Activated naive CD8-positive, alpha-beta T cell treated with anti-CD3 and anti-CD28 coated beads, Interleukin-2, amount 10 ng/mL, durations not matched to agents 7 days and 5 days (primary cell): ENCODE data around the gene YKT6. TPM values are rescaled to one million over a fixed set of nuclear protein-coding genes. Genes with fewer than 3 reads are reported as not detected.

ENCODE experiments used
- ATAC-seq: fragments of 150-1000 bp; cut with Tn5 transposase; one replicate; pipeline ENCODE4 v1.10.0; 2021; ENCODE audit warnings: low read depth, moderate library complexity
- POLR2A ChIA-PET: fragments of 350-600 bp; sonication (Branson Sonifier 250); formaldehyde crosslinking; loops from one replicate; lab custom pipeline; 2021; ENCODE audit warnings: antibody characterized with exemption; lab: Charles Lee
- DNase-seq: peaks from one replicate; pipeline ENCODE4 v3.0.0; 2021
- H3K27ac Mint-ChIP-seq: one replicate; pipeline ENCODE4 v1.8.0; 2022; ENCODE audit warnings: mild to moderate bottlenecking, mixed read lengths
- H3K27me3 Mint-ChIP-seq: one replicate; pipeline ENCODE4 v1.8.0; 2022; ENCODE audit warnings: mild to moderate bottlenecking, moderate library complexity, mixed read lengths
- H3K36me3 Mint-ChIP-seq: one replicate; pipeline ENCODE4 v1.8.0; 2021; ENCODE audit warnings: mild to moderate bottlenecking, mixed read lengths
- H3K4me1 Mint-ChIP-seq: one replicate; pipeline ENCODE4 v1.8.0; 2021; ENCODE audit warnings: mixed read lengths
- H3K4me3 Mint-ChIP-seq: one replicate; pipeline ENCODE4 v1.8.0; 2022; ENCODE audit warnings: mild to moderate bottlenecking, moderate library complexity, mixed read lengths
- H3K9me3 Mint-ChIP-seq: one replicate; pipeline ENCODE4 v1.8.0; 2021; ENCODE audit warnings: mixed read lengths
- total RNA-seq, 2 experiments: library from RNA; stranded (reverse); gene quantifications; one replicate each; pipeline ENCODE4 v1.2.3, GENCODE V29; 2021

The YKT6 gene
- total RNA-seq, 2 experiments from 2014 or later: 58.9 to 62.4 TPM

GRCh38 chr7:44212018-44212417 is 11.2 kb downstream of the YKT6 start:
- peaks cover 11% of the 10 kb centered on the region for H3K4me1 Mint-ChIP-seq
- POLR2A ChIA-PET: interaction anchor here (1.9 kb wide), 1 partner anchor 11 kb away, joined by 5 read pairs; the partner anchor contains the start of gene YKT6

GRCh38 chr7:44212581-44213184 is 11.9 kb downstream of the YKT6 start:
- POLR2A ChIA-PET: interaction anchor here (1.9 kb wide), 1 partner anchor 11 kb away, joined by 5 read pairs; the partner anchor contains the start of gene YKT6
- no peak overlapping the region for H3K27ac Mint-ChIP-seq

More at GRCh38 chr7:44212018-44212417, 11.2 kb downstream of the YKT6 start:
- no peak overlapping the region for H3K27ac Mint-ChIP-seq
- ATAC-seq: no peak
- no peak for DNase-seq
- peaks cover 18% of the 10 kb centered on the region for H3K36me3 Mint-ChIP-seq
- H3K4me3 Mint-ChIP-seq: no peak overlapping the region
- no peaks in the 10 kb centered on the region for H3K27me3 Mint-ChIP-seq
- H3K9me3 Mint-ChIP-seq: no peaks in the 10 kb centered on the region

GRCh38 chr7:44213206-44213876 is 12.6 kb downstream of the YKT6 start:
- Mint-ChIP-seq H3K27ac (no peak overlapping the region), H3K27me3 (no peaks in the 10 kb centered on the region), H3K4me3 (no peak overlapping the region), H3K4me1 (peaks cover 11% of the 10 kb centered on the region), H3K36me3 (peaks cover 16% of the 10 kb centered on the region), H3K9me3 (no peaks in the 10 kb centered on the region)
- ATAC-seq (no peak), DNase-seq (no peak)
- POLR2A ChIA-PET: interaction anchor here (1.9 kb wide), 1 partner anchor 12 kb away, joined by 5 read pairs; the partner anchor contains the start of gene YKT6

More at GRCh38 chr7:44212581-44213184, 11.9 kb downstream of the YKT6 start:
- ATAC-seq (no peak), DNase-seq (no peak)
- no peaks in the 10 kb centered on the region for H3K27me3 Mint-ChIP-seq
- H3K9me3 Mint-ChIP-seq: no peaks in the 10 kb centered on the region
- peaks cover 18% of the 10 kb centered on the region for H3K36me3 Mint-ChIP-seq
- peaks cover 11% of the 10 kb centered on the region for H3K4me1 Mint-ChIP-seq
- no peak overlapping the region for H3K4me3 Mint-ChIP-seq

- peaks cover 13% of the 10 kb centered on the region for H3K36me3 Mint-ChIP-seq
- no peaks in the 10 kb centered on the region for H3K9me3 Mint-ChIP-seq
- H3K27ac Mint-ChIP-seq: peak overlapping the region; percentile 24
- POLR2A ChIA-PET: no interaction called here
- peaks cover 11% of the 10 kb centered on the region for H3K4me1 Mint-ChIP-seq
- no peak overlapping the region for H3K4me3 Mint-ChIP-seq
- no peaks in the 10 kb centered on the region for H3K27me3 Mint-ChIP-seq
- no peak for ATAC-seq
- DNase-seq: no peak
These were observed 13.2 kb downstream of the YKT6 start for GRCh38 chr7:44213877-44214388.

- peaks cover 10% of the 10 kb centered on the region for H3K36me3 Mint-ChIP-seq
- DNase-seq (no peak), ATAC-seq (no peak)
- H3K27ac Mint-ChIP-seq: no peak overlapping the region
- no peak overlapping the region for H3K4me3 Mint-ChIP-seq
- H3K4me1 Mint-ChIP-seq: peaks cover 11% of the 10 kb centered on the region
- POLR2A ChIA-PET: no interaction called here
- no peaks in the 10 kb centered on the region for H3K27me3 Mint-ChIP-seq
- no peaks in the 10 kb centered on the region for H3K9me3 Mint-ChIP-seq
These were observed 14.8 kb downstream of the YKT6 start for GRCh38 chr7:44215531-44215930.

GRCh38 chr7:44216019-44216418 is 15.2 kb downstream of the YKT6 start:
- DNase-seq (no peak), ATAC-seq (no peak)
- peaks cover 7% of the 10 kb centered on the region for H3K36me3 Mint-ChIP-seq
- H3K4me3 Mint-ChIP-seq: no peak overlapping the region
- POLR2A ChIA-PET: no interaction called here
- H3K9me3 Mint-ChIP-seq: no peaks in the 10 kb centered on the region
- H3K4me1 Mint-ChIP-seq: peaks cover 11% of the 10 kb centered on the region
- no peaks in the 10 kb centered on the region for H3K27me3 Mint-ChIP-seq
- H3K27ac Mint-ChIP-seq: no peak overlapping the region

GRCh38 chr7:44216521-44217222 is 15.9 kb downstream of the YKT6 start:
- no peak for DNase-seq
- H3K36me3 Mint-ChIP-seq: peaks cover 3% of the 10 kb centered on the region
- H3K9me3 Mint-ChIP-seq: no peaks in the 10 kb centered on the region
- POLR2A ChIA-PET: no interaction called here
- peaks cover 6% of the 10 kb centered on the region for H3K4me1 Mint-ChIP-seq
- H3K27ac Mint-ChIP-seq: no peak overlapping the region
- no peak for ATAC-seq
- H3K4me3 Mint-ChIP-seq: no peak overlapping the region
- no peaks in the 10 kb centered on the region for H3K27me3 Mint-ChIP-seq

- POLR2A ChIA-PET: no interaction called here
- ATAC-seq (no peak), DNase-seq (no peak)
- H3K27ac Mint-ChIP-seq: no peak overlapping the region
- H3K4me1 Mint-ChIP-seq: peaks cover under 1% of the 10 kb centered on the region
- no peak overlapping the region for H3K4me3 Mint-ChIP-seq
- H3K36me3 Mint-ChIP-seq: peaks cover under 1% of the 10 kb centered on the region
- H3K27me3 Mint-ChIP-seq: no peaks in the 10 kb centered on the region
- no peaks in the 10 kb centered on the region for H3K9me3 Mint-ChIP-seq
These were observed 16.5 kb downstream of the YKT6 start for GRCh38 chr7:44217223-44217714.

GRCh38 chr7:44217852-44218402 is 17.1 kb downstream of the YKT6 start:
- Mint-ChIP-seq H3K4me3 (no peak overlapping the region), H3K9me3 (no peaks in the 10 kb centered on the region)

GRCh38 chr7:44218418-44219201 is 17.8 kb downstream of the YKT6 start:
- Mint-ChIP-seq H3K27me3 (no peaks in the 10 kb centered on the region), H3K9me3 (no peaks in the 10 kb centered on the region), H3K36me3 (no peaks in the 10 kb centered on the region), H3K4me3 (no peak overlapping the region), H3K27ac (no peak overlapping the region), H3K4me1 (no peaks in the 10 kb centered on the region)
- no peak for ATAC-seq
- DNase-seq: no peak
- POLR2A ChIA-PET: no interaction called here

More at GRCh38 chr7:44217852-44218402, 17.1 kb downstream of the YKT6 start:
- Mint-ChIP-seq H3K27ac (no peak overlapping the region), H3K36me3 (no peaks in the 10 kb centered on the region), H3K4me1 (no peaks in the 10 kb centered on the region), H3K27me3 (no peaks in the 10 kb centered on the region)
- no peak for ATAC-seq
- no peak for DNase-seq
- POLR2A ChIA-PET: no interaction called here

- ATAC-seq: no peak
- POLR2A ChIA-PET: no interaction called here
- no peak for DNase-seq
These were observed 18.7 kb downstream of the YKT6 start for GRCh38 chr7:44219371-44220045.

GRCh38 chr7:44220046-44220357 is 19.2 kb downstream of the YKT6 start:
- POLR2A ChIA-PET: no interaction called here
- DNase-seq: no peak
- no peaks in the 10 kb centered on the region for H3K4me1 Mint-ChIP-seq
- no peak overlapping the region for H3K27ac Mint-ChIP-seq
- no peaks in the 10 kb centered on the region for H3K27me3 Mint-ChIP-seq
- H3K9me3 Mint-ChIP-seq: no peaks in the 10 kb centered on the region
- ATAC-seq: no peak
- H3K36me3 Mint-ChIP-seq: no peaks in the 10 kb centered on the region
- no peak overlapping the region for H3K4me3 Mint-ChIP-seq

More at GRCh38 chr7:44219371-44220045, 18.7 kb downstream of the YKT6 start:
- Mint-ChIP-seq H3K9me3 (no peaks in the 10 kb centered on the region), H3K27me3 (no peaks in the 10 kb centered on the region), H3K4me1 (no peaks in the 10 kb centered on the region), H3K4me3 (no peak overlapping the region), H3K36me3 (no peaks in the 10 kb centered on the region), H3K27ac (no peak overlapping the region)
